DND-41 (cell line): Measurements from ENCODE around the gene EPS8L2.

Source experiments
- ATAC-seq: fragments of 200-7000 bp; cut with Tn5 transposase; 3 replicates; pipeline ENCODE4 v1.9.1; 2021; ENCODE audit warnings: low read depth; ENCODE audit not compliant: insufficient read depth
- DNase-seq: peaks from one replicate; pipeline ENCODE4 v3.0.0-alpha.2; 2020
- H2AFZ ChIP-seq: 2 replicates; pipeline ENCODE4 v1.6.0; 2012; ENCODE audit warnings: low read depth, low read length
- H3K27ac ChIP-seq: 2 replicates; pipeline ENCODE4 v1.5.1; 2012; ENCODE audit warnings: low read length, inconsistent platforms
- H3K27me3 ChIP-seq: fragments of 200-600 bp; sonication (generic); 2 replicates; pipeline ENCODE4 v1.6.0; 2012; ENCODE audit warnings: low read length, mild to moderate bottlenecking, inconsistent platforms; ENCODE audit not compliant: insufficient read depth, poor library complexity
- H3K36me3 ChIP-seq: 2 replicates; pipeline ENCODE4 v1.5.1; 2012; ENCODE audit warnings: low read length, inconsistent platforms; ENCODE audit not compliant: insufficient read depth
- H3K4me1 ChIP-seq: 2 replicates; pipeline ENCODE4 v1.5.1; 2012; ENCODE audit warnings: mild to moderate bottlenecking, low read length; ENCODE audit not compliant: insufficient read depth
- H3K4me2 ChIP-seq: 2 replicates; pipeline ENCODE4 v1.6.0; 2012; ENCODE audit warnings: mild to moderate bottlenecking, moderate library complexity, low read length, inconsistent platforms; ENCODE audit not compliant: insufficient read depth
- H3K4me3 ChIP-seq, 2 experiments: fragments of 200-600 bp in 1 of 2; shearing (Covaris generic) in 1 of 2; 2 replicates each; pipeline ENCODE4 v1.5.1; 2012 to 2016; ENCODE audit warnings: inconsistent platforms in 2 of 2, low read length in 2 of 2, mild to moderate bottlenecking in 2 of 2, low read depth in 1 of 2, moderate library complexity in 1 of 2
- H3K79me2 ChIP-seq: 2 replicates; pipeline ENCODE4 v1.6.0; 2012; ENCODE audit warnings: low read length, inconsistent platforms; ENCODE audit not compliant: insufficient read depth
- H3K9ac ChIP-seq: 2 replicates; pipeline ENCODE4 v1.6.0; 2012; ENCODE audit warnings: low read depth, mild to moderate bottlenecking, inconsistent platforms, low read length, moderate library complexity
- H3K9me3 ChIP-seq: 2 replicates; pipeline ENCODE4 v1.5.1; 2012; ENCODE audit warnings: low read length, moderate library complexity, mild to moderate bottlenecking, inconsistent platforms; ENCODE audit not compliant: insufficient read depth, severe bottlenecking
- H4K20me1 ChIP-seq: 2 replicates; pipeline ENCODE4 v1.6.0; 2012; ENCODE audit warnings: low read length; ENCODE audit not compliant: insufficient read depth
- CTCF ChIP-seq: IDR thresholded peaks from 2 replicates; pipeline ENCODE4 v1.5.1; 2012; ENCODE audit warnings: borderline replicate concordance, low read length, moderate library complexity, mild to moderate bottlenecking; ENCODE audit not compliant: poor library complexity, severe bottlenecking; ENCODE audit errors: extremely low read depth
- EZH2 ChIP-seq: IDR thresholded peaks from 3 replicates; pipeline ENCODE4 v1.6.1; 2012; ENCODE audit warnings: borderline replicate concordance, low read depth, mild to moderate bottlenecking, moderate library complexity, low read length, inconsistent platforms; ENCODE audit not compliant: severe bottlenecking

Gene EPS8L2

GRCh38 chr11:705646-706438, at the start of gene EPS8L2:
EPS8L2 (plus strand) TSS chr11:706231; CDS start chr11:709408, 3,177 bp downstream.
- Histone ChIP-seq H3K9me3 (no peaks in the 10 kb centered on the region), H4K20me1 (peaks cover 9% of the 10 kb centered on the region), H3K4me1 (no peaks in the 10 kb centered on the region), H3K4me2 (no peak within 1 kb of the TSS), H3K27me3 (no peaks in the 10 kb centered on the region), H3K36me3 (peaks cover 16% of the 10 kb centered on the region; the same call in 1 of the 2 replicates), H3K4me3 (no peak within 1 kb of the TSS), H3K27ac (no peak within 1 kb of the TSS), H2AFZ (no peak within 1 kb of the TSS), H3K79me2 (no peaks in the 10 kb centered on the region), H3K9ac (no peak within 1 kb of the TSS)
- TF ChIP-seq EZH2: no peak
- TF ChIP-seq CTCF: no peak
- ATAC-seq (no peak), DNase-seq (no peak)

GRCh38 chr11:656426-656825, 49.6 kb upstream of the EPS8L2 start:
- Histone ChIP-seq H3K27me3 (no peaks in the 10 kb centered on the region), H3K4me3 (no peak overlapping the region), H3K27ac (no peak overlapping the region), H3K4me1 (no peaks in the 10 kb centered on the region), H3K79me2 (no peaks in the 10 kb centered on the region), H3K4me2 (no peak overlapping the region), H4K20me1 (peaks cover 23% of the 10 kb centered on the region), H3K9me3 (no peaks in the 10 kb centered on the region), H3K36me3 (peaks cover 78% of the 10 kb centered on the region), H3K9ac (no peak overlapping the region), H2AFZ (no peak overlapping the region)
- DNase-seq: no peak
- no peak for ATAC-seq
- TF ChIP-seq CTCF: no peak
- TF ChIP-seq EZH2: no peak

GRCh38 chr11:656866-657265, 49.2 kb upstream of the EPS8L2 start:
- DNase-seq: no peak
- Histone ChIP-seq H3K27me3 (no peaks in the 10 kb centered on the region), H4K20me1 (peaks cover 28% of the 10 kb centered on the region), H2AFZ (no peak overlapping the region), H3K4me3 (no peak overlapping the region), H3K36me3 (peaks cover 78% of the 10 kb centered on the region), H3K9ac (no peak overlapping the region), H3K27ac (no peak overlapping the region), H3K9me3 (no peaks in the 10 kb centered on the region), H3K4me2 (no peak overlapping the region), H3K79me2 (peaks cover 3% of the 10 kb centered on the region; the same call in 1 of the 2 replicates), H3K4me1 (no peaks in the 10 kb centered on the region)
- TF ChIP-seq CTCF (no peak), EZH2 (no peak)
- ATAC-seq: no peak
